NCI-H2081 treated with DMSO at 0.1 percent for 48 hours (cell line): ENCODE results near the gene PIAS3.

Experiments used
- DNase-seq: peaks from one replicate; lab custom pipeline; 2025; lab: John Stamatoyannopoulos, UW

The PIAS3 gene

DNA sequence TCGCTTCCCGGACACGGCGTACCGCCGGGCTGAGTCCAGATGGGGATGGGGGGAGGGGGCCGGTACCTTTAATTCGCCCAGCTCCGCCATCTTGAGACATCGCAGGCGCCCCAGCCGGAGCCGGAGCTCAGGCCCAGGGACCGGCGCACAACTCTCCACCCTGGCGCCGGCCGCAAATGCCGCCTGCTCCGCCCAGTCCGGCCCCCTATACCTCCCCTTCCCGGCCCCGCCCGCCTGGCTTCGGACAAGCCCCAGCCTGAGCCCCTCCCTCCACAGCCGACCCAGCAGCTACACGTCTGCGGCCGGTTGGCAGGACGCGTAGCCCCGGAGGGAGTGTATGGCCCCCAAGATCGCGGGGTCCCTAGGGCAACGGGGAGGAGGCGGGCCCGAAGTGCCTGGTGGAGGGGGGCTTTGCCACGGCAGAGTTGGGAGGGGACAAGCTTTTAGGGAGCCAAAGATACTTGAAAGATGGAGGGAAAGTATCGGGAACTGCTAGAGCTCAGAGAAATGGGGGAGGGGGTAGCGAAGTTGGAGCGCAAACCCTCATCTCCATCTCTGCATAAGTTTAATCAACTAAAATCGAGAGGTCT lies at the start of gene PIAS3:
PIAS3 (minus strand) TSS at position 181 of the 590 bp plus-strand sequence; CDS start at position 90, 91 bp downstream.
- peak; percentile 60 for DNase-seq

DNA sequence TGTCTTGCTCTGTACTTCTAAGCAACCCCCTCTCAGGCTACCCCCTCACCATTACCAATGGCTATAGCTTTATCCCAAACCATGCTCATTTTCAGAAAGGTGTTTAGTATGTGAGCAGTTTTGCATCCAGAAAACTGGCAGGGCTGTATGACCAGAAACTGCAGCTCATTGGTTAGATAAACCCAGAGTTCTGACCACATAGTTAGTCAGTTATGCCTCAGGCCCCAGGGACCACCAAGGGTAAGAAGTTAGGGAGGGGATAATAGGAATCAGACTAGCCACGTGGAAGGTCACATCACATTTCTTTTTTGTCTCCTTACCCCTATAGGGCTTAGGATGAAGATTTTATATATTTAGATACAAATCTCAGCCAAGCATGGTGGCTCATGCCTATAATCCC lies 49.8 kb upstream of the PIAS3 start:
- DNase-seq: no peak

DNA sequence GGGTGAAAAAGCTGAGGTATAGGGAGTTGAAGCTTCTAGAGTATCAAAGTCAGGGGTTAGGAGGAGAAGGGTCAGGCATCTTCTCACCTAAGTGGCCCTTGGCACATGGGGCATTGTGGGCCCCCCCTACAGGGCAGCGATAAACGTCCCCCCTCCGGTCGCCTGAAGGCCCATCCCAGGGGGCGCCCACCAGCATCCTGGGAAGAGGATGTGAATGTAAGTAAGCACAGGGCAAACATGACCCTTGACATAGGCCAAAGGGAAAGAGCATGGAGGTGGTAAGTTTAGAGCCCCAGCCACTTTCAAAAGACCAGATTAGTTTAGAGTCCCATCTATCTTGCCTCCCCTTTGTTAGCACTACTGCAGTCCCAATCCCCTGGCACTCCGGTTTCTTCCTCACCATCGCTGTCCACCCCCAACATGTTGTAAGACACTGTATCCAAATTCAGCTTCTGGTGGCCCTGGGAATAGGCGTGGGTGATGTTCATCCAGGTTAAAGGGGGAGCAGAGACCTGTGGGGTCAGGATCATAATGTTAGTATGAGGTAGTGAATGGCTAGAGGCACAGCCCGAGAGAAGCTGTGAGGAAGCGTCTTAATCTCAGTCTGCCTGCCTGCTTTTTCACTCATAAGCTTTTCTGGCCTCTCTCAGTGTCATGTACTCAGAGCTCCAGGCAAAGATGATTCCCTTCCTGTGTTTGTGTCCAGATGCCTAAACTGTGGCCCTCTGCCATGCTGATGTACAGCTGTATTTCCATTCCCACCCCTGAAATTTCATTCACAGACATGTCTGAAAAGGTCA lies 48.3 kb upstream of the PIAS3 start:
- DNase-seq: no peak

DNA sequence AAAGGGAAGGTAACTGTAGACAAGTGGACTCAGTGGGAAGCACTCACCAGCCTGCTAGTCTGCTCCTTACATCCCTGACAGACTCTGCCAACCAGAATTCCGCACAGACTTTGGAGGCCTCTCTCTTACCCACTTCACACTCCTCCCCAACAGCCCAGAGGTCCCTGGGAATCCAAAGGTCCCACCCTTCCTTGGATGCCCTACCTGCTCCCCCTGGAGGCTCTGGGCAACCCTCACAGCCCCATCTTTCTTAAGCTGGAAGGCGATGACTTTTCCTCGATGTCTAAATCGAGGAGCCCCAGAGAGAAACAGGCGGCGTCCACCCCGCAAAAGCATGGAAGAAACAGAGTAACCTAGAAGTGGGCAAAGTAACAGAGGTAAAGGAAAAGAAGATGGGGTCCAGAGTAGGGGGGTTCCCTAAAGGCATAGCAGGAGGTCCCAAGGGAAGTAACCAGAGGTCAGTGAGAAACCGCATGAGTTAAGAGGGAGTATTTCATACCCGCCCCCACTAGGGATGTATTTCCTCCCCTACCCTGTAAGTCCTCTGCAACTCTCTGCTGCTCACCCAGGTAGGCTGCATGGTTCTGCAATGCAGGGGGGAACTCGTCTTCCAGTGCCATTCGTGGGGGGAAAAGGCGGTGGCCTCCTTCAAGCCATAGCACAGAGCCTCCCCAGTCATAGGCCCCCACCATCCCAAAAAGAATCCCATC lies 42.6 kb upstream of the PIAS3 start:
- no peak for DNase-seq

DNA sequence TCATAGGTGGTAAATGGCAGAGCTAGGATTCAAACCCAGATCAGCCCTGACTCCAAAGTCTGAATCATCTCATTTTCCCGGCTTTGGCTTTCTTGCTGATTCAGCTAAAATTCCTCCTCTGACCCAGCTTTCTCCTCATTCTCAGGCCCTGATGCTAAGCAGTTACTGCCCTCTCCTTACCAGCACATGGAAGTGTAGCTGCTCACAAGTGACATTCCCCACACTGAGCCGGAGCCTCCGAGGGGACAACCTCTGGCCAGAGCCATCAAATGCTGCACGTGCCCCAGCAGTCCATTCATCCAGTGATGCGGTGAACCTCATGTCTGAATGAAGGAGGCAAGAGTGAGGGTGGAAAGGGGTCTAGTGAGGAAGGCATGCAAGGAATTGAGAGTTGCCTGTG lies 39.9 kb upstream of the PIAS3 start:
- no peak for DNase-seq

DNA sequence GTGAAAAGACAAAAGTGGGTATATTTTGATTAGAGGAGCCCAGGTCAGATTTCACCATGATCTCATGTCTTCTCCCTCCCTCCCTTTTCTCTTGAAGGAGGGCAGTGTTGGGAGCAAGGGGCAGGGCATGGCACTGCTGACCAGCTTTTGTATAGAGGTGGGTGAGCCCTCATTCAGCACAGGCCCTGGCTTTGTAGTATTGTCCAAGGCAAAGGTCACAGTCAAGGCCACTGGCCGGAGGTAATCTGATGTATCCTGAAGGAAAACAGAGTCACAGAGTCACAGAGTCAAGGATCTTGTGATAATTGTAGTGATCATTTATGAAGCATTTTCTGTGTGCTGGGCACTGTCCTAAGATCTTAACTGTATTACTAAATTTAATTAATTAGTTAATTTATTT lies 39.1 kb upstream of the PIAS3 start:
- no peak for DNase-seq

DNA sequence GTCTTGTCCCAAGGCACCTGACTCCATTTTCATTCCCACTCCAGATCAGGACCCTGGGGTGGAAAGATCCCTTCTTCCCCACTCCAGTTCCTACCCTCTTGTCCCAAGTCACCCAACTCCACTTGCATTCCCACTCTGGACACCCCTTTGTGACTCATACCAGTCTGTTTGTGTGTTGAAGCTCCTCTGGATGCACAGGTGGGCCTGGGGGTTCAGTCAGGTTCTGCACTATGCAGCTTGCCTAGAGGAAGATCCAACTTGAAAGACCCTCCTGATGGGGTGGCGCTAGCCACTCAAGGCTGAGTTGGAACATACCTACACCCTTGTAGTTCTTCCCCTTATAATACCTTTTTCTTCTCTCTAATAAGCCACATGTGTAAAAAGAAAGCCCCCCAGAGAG lies 36.6 kb upstream of the PIAS3 start:
- DNase-seq: no peak

DNA sequence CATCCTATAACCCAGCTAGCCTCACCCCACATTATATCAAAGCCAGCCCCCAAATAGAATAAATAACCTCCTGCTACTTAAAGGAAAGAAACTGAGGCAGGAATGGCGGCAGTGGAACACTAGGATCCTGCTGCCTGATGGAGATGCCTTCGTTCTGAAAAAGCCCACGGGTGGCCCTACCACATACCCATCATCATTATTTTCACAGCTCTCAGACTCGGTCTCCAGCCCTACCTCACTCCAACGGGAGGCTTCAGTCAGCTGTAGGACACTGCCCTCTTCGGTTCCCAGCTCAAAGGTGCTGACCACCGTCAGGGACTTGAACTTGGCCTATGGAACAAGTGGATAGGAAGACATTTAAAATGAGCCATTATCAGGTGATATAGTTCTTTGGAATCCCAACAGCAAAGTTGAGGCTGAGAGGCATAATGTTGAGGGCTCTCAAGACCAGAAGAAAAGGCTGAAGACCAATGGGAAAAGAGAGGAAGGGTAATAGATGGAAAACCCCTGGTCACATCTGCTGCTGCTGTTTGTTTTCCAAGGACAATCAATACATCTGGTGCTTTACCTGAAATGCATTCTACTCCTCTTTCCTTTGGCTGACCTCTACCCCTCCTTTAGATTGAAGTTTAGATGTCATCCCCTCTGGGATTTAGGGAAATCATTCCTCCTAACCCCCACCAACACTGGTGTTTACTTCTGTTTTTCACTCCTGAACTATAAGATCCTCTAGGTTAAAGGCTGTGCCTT lies 34.6 kb upstream of the PIAS3 start:
- DNase-seq: no peak

DNA sequence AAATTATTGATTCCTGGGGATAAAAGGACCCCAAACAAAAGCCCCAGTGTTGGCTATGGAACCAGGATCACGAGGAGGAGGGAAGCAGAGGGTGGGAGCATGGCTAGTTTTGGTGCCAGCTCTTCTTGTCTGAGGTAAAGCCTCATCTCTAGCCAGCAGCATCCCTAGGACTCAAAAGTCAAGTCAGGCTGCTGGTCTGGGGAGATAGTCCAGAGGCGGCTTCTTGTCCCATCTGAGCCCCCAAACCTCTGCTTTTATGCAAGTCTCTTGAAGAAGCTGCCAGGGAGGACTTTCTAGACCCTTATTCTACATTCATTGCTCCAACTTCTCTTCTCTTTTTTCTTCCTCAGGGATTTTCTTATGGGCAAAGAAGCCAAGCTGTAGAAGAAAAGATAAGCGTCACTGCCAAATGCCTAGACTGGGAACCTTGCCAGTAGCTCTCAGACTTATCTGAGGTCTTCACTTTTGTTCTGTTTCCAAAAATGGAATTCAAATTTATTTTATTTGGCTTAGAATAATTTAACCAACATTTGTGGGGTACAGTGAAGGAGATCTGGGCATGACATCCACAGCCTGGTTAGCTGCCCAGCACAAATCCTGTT lies 33.7 kb upstream of the PIAS3 start:
- no peak for DNase-seq

DNA sequence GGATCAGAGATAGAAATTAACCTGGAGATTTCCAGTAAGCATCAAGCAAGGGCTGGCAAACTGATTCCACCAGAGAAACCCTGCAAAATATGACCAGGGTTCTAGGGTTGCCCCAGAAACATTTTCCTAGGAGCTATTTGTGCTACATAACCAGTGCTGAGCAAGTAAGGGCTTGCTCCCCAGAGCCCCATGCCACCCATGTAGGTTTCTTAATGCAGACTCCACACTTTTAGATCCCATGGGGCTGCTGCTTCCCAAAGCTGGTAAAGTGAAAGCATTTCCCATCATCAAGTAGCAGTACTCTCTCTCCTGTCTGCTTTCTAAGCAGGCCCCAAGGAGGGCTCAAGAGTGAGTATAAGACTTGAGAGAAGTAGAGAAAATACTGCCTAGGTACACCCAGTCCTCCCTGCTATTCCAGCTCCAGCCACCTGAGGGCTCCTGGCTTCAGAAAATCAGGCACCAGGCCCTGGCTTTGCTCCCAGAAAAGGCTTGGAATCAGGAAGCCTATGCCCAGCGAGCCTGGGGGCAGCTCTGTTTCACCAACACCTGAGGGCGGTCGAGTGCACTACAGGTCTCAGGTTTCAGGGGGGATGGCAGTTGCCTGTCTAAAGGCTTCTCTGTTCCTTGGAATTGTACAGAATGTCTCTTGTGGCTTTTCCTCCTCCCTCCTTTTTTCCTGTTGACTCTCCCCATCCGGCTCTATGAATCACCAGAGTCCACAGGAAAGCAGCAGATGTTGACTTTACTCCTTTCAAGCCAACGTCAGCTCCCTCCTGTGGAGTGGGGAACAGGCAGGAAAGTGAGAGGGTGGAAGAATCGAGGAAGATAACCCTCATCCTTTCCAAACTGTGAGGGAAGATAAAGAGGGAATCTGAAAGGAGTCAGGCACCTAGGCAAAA lies 33.0 kb upstream of the PIAS3 start:
- peak; percentile 95 for DNase-seq

DNA sequence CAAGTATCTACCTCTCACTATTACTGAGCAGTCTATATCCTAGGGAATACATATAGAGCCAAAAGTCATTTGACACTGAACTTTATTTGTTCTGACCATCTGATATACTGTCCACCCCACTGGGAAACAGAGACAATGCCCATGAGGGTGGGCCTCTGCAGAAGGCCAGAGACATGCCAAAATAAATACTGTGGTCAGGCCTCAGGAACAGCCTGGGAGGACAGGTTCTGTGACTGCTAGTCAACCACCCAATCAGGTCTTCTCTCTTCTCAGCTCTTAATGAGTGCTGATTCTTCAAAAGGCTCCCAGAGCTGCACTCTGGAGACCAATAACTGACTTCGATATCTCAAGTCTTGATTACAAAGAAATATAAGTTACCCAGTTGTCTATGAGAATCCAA lies 32.3 kb upstream of the PIAS3 start:
- DNase-seq: peak; percentile 30

DNA sequence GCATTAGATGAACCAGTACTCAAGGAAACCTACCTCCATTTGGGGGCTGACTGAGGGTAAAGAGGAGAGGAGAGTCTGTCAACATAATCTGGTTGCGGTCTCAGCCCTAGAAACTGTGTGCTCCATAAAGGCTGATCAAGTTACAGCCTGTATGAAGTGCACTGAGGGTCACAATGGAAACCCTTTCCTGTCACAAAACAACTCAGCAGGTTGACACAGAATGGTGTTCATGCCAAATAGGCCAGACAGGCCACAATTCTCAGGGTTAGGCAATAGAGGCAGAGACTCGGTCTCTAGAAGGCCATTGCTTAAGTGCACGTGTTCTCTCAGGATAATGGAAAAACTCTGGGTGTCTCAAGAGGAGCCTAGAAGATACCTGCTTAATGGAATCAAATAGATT lies 30.8 kb upstream of the PIAS3 start:
- DNase-seq: no peak

DNA sequence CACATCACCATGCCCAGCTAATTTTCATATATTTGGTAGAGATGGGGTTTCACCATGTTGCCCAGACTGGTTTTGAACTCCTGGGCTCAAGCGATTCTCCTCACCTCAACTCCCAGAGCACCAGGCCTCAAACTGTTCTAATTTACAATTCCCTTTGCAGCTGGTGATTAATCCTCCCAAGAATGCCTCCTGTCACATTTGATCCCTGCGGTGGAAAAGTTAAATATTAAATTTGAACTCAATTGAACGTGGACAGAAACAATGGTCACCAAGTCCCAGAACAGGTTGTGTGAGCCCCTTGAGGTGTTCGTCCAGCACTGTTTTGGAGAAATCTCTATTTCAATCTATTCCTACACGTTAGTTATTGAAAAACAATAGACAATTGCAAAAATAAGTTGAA lies 28.8 kb upstream of the PIAS3 start:
- DNase-seq: no peak

DNA sequence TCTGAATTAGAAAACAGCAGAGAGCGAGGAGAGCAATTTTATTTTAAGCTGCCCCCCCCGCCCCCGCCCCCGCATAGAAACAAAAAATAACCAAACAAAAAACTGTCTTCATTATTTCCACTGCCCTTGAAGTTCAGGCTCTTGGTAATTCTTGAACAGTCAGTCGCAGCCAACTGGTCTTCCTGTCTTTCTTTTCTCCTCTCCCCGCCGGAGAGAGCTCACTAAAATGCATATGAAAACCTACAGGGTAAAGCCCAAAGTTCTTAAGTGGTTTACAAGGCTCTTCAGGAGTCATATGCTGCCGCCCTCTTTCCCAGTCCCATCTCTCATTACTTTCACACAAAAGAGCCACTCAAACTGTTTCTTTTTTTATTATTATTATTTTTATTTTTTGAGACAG lies 27.9 kb upstream of the PIAS3 start:
- DNase-seq: no peak

DNA sequence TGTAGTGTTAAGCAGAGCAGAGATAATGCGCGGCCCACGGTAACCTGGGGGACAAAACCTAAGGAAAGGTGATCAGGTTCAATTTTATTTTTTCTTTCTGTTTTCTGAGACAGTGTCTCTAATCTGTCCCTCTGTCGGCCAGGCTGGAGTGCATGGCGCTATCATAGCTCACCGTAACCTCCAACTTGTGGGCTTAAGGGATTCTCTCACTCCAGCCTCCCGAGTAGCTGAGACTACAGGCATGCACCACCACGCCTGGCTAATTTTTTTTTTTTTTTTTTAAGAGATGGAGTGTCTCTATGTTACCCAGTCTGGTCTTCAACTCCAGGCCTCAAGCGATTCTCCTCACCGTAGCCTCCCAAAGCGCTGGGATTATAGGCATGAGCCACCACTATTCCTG lies 27.5 kb upstream of the PIAS3 start:
- DNase-seq: no peak

DNA sequence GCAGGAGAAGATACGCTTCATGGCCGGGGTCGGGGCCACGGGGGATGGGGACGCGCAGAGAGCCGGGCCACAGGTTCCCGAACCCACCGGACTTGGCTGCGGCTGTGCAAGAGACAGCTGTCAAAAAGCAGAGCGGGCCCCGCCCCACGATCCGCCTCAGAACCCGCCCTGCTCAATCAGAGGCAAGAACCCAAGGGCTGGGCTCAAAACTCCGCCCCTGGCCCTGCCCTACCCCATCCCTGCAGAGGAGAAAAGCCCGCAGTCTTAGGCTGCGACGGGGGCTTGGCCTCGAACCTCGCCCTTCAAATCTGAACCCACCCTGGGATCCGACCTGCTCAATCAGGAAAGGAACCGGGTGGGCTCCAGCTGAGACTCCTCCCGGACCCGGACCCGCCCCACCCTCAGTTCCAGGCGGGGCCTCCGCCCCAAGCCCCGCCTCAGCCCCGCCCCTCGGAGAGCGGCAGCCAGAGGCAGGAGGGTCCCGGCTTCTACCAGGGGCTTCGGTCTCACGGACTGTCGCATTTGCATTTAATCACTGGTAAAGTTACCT lies 26.9 kb upstream of the PIAS3 start, which contains the start of gene ANKRD35:
ANKRD35 (minus strand) TSS at position 129 of the 550 bp plus-strand sequence; CDS start at position 21, 108 bp downstream.
- DNase-seq: peak; percentile 17

DNA sequence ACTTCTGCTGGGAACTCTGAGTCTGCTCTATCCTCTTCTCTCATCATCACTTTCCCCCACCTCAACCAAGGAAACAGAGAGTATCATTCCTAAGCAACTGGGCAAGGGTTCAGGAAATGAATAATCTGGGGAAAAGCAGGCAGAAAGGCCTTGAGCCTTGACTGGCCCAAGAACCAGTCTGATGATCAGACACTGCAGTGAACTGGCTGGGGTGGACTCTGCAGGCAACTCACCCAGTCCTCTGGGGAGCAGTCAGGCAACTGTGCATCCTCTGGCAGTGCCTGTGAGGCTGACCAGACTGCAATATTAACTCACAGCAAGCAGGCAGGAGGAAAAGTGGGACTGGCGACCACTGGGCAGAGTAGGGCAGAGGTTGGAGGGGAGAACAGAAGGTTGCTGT lies 25.8 kb upstream of the PIAS3 start:
- no peak for DNase-seq

DNA sequence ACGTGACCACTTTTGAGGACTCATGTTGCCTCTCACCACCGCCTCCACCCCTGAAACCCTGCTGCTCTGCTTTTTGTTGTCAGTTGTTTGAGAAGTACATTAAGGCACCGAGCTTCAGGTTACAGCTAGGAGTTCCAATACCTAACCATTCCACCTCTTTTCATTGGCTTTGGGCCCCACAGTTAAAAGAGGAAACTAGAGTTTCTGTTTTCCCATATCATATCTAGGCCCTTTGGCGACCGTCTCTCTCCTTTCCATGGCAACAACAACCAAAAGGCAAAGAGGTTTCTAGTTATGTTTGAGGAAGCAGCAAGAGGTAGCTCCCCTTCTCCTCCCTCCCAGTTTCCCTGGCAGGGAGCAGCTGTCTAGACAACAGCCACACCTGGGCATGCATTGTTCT lies 20.9 kb upstream of the PIAS3 start:
- peak; percentile 100 for DNase-seq

DNA sequence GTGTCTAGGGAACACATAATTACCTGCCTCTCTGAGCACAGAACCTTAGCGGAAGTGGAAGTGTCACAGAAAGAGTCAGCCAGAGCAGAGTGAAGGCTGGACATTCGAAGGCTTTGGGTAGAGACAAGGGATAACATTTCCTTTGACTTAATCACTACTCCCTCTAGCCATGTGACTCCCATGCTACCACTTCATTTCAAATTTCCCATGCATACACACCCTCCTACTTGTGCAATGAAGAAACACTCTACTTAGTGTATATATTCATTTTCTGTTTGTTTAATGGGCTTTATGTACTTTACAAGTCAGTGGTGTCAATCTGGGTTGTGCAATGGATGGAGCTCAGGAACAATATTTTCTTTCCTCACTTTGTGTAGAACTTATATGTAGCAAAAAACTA lies 19.8 kb upstream of the PIAS3 start:
- no peak for DNase-seq

DNA sequence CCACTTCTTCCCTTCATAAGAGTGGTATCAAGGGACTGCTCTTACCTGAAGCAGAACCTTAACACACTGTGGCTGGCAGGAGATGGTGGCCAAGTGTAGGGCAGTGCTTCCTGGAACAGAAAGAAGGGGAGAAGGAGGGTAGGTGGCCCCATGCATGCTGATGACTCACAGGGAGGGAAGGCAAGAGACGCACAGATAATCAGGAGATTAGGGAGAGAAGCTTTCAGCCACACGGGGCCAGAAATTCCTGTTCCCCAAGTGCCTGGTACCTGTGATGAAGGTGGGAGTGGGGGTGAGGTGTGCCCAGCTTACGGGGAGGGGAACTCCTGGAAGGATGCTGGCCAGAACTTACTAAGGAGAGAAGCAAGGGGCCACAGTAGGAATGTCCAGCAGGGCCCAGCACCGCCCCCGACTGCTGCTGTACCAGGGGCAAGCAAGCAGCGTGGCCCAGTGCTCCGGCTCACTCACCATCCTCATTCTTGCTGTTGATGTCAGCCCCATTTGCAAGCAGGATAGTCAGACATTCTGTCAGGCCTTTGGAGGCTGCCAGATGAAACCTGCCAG lies 19.1 kb upstream of the PIAS3 start:
- DNase-seq: no peak
